Stimulated activated CD4-positive, alpha-beta T cell treated with anti-CD3 and anti-CD28 coated beads, Interleukin-15, amount 100 ng/mL, for 1 hour (primary cell): ENCODE results near the gene PLCXD1.
"Not testable (repeated sequence)": the region's sequence is repeated elsewhere in the genome, so short reads cannot be mapped to it uniquely, and the experiment has no call there.

Experiments used
- DNase-seq, 2 donors: peaks; one replicate each; pipeline ENCODE4 v3.0.0-alpha.2; 2020; ENCODE audit warnings: low read depth in 1 of 2, low spot score in 1 of 2

PLCXD1 gene

GRCh38 chrX:262381-262909 lies 18.7 kb upstream of the PLCXD1 start:
- DNase-seq: no peak

- not testable (repeated sequence) for DNase-seq
Observed at GRCh38 chrX:264006-264405, 17.2 kb upstream of the PLCXD1 start.

GRCh38 chrX:264634-265455 lies 16.3 kb upstream of the PLCXD1 start:
- no peak for DNase-seq

- DNase-seq: no peak
Observed at GRCh38 chrX:265502-265901, 15.7 kb upstream of the PLCXD1 start.

- no peak for DNase-seq
Observed at GRCh38 chrX:267771-268261, 13.4 kb upstream of the PLCXD1 start.

GRCh38 chrX:270848-271367 lies 10.3 kb upstream of the PLCXD1 start:
- DNase-seq: no peak

- no peak for DNase-seq
Observed at GRCh38 chrX:274904-275475, 6.2 kb upstream of the PLCXD1 start.

GRCh38 chrX:275476-275966 lies 5.7 kb upstream of the PLCXD1 start:
- DNase-seq: no peak

- DNase-seq: peak in 1 of 2 donors; percentile 11
Observed at GRCh38 chrX:275967-276580, 5.1 kb upstream of the PLCXD1 start.

- DNase-seq: no peak
Observed at GRCh38 chrX:276581-277201, 4.5 kb upstream of the PLCXD1 start.

GRCh38 chrX:279757-280604 lies 1.2 kb upstream of the PLCXD1 start:
- DNase-seq: not testable (repeated sequence)

- not testable (repeated sequence) for DNase-seq
Observed at GRCh38 chrX:280722-281121, 459 bp upstream of the PLCXD1 start.

- DNase-seq: not testable (repeated sequence)
Observed at GRCh38 chrX:282000-282681, 960 bp downstream of the PLCXD1 start.

GRCh38 chrX:283115-283845 lies 2.1 kb downstream of the PLCXD1 start:
- peak; percentile 69 to 79 for DNase-seq

- DNase-seq: no peak
Observed at GRCh38 chrX:285076-285677, 4.0 kb downstream of the PLCXD1 start.

- no peak for DNase-seq
Observed at GRCh38 chrX:287670-288069, 6.5 kb downstream of the PLCXD1 start.

- DNase-seq: no peak
Observed at GRCh38 chrX:288561-288991, 7.4 kb downstream of the PLCXD1 start.

GRCh38 chrX:290476-291166 lies 9.4 kb downstream of the PLCXD1 start:
- no peak for DNase-seq
